GM15510 (cell line): ENCODE results near the gene HASPIN.

ENCODE experiments used
- POLR2A ChIP-seq: IDR thresholded peaks from 3 replicates; pipeline ENCODE4 v1.6.1; 2011; ENCODE audit warnings: borderline replicate concordance; ENCODE audit not compliant: insufficient read length; ENCODE audit errors: extremely low read depth

Gene HASPIN

GRCh38 chr17:3692346-3692745 is 31.4 kb upstream of the HASPIN start:
- no peak for TF ChIP-seq POLR2A

DNA sequence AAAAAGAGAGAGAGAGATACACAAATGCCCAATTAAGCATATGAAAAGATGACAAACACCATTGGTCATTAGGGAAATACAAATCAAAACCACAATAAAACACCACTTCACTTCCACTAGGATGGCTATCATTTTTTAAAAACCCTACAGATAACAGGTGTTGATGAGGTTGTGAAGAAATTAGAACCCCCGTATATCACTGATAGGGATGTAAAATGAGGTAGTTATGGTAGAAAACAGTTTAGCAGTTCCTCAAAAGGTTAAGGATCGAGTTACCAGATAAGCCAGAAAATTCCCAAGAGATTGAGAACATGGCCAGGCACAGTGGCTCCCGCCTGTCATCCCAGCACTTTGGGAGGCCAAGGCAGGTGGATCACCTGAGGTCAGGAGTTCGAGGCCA is 30.6 kb upstream of the HASPIN start:
- TF ChIP-seq POLR2A, result no peak

DNA sequence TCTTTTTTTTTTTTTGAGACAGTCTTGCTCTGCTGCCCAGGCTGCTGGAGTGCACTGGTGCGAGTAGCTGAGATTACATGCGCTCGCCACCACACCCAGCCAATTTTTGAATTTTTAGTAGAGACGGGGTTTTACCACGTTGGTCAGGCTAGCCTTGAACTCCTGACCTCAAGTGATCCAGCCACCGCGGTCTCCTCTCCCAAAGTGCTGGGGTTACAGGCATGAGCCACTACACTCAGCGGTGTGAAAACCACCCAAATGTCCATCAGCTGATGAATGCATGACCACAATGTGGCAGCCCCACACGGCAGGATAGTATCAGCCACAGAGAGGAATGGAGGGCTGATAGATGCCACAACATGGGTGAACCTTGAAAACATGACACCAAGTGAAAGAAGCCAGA is 29.9 kb upstream of the HASPIN start:
- TF ChIP-seq POLR2A, result no peak

DNA sequence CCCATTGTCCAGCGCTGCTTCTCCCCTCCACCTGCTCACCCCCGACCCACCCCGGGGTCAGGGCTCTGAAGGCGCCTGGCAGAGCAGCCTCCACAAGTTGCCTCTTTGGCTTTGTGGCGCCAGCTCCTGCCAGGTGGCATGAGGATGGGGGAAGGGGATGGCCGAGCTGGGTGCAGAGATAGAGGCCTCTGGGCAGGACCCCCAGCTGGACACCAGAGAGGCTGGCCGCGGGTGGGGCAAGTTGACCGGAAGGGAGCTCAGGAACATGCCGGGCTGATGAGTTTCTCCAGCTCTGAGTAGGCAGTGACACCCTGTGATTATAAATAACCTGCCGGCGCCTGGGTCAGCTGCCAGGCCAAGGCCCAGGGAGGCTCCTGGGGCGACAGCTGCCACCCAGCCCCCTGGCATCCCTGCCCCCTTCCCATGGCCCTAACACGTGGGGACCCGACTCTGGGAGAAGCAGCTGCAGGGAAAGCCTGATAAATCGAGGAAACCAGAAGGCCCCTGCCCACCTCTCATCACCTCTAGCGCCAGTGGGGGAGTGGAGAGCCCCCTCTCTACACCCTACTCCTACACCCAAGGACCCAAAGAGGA is 28.5 kb upstream of the HASPIN start:
- TF ChIP-seq POLR2A, result no peak

DNA sequence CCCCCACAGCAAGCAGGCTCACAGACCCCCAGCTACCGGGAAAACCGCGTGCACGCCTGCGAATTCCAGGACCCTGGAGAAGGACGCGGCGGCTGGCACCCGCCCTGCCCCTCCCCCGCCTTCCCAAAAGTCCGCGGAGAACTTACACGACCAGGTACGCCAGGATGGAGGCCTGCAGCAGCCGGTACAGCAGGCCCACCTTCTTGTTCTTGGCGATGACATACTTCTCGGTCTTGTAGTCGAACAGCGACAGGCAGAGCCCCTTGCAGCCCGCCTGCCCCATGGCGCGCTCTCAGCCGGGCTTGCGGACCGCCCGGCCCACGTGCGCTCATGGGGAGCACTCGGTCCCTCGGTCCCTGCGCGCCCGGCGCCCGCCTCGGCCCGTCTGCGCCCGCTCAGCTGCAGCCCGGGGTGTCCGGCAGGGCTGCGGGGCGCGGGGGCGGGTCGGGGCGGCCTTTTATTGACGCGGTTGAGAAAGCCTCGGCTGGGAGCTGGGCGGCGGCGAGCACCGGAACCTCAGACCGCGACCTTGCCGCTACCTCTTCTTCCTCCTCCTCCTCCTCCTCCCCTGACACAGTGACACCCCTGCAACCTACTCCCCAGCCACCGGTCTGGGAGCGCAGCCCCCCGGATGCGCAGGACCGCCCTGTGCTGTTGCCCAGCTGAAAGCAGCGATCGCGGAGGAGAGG is 27.8 kb upstream of the HASPIN start, which contains the start of gene P2RX5:
Gene P2RX5, minus strand, starts transcription at position 433 of the 689 bp plus-strand sequence. Its CDS starts 150 bp downstream, at position 283.
- TF ChIP-seq POLR2A, result peak; percentile 55

- no peak for TF ChIP-seq POLR2A
Observed at GRCh38 chr17:3697103-3697476, 26.6 kb upstream of the HASPIN start.

GRCh38 chr17:3698139-3698538 is 25.6 kb upstream of the HASPIN start:
- no peak for TF ChIP-seq POLR2A

GRCh38 chr17:3699951-3700350 is 23.8 kb upstream of the HASPIN start:
- no peak for TF ChIP-seq POLR2A

- TF ChIP-seq POLR2A, result no peak
Observed at GRCh38 chr17:3704931-3705717, 18.6 kb upstream of the HASPIN start.

DNA sequence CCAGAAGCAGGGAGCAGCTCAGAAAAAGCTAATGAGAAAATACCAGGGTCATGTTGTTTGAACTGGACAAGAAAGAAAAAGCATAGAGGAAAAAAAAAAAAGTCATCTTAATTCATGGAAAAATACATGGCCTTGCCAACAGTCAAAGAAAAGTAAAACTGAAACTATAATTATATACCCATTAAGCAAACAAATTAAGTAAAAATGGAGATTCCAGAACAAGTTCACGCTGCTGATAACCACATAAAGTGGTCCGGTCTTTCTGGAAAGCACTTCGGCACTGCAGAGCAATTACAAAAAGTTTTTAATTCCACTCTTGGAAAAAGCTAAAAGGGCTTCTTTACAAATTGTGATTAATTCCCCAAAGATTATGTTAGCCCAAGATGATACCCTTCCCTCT is 15.3 kb upstream of the HASPIN start:
- TF ChIP-seq POLR2A, result no peak

DNA sequence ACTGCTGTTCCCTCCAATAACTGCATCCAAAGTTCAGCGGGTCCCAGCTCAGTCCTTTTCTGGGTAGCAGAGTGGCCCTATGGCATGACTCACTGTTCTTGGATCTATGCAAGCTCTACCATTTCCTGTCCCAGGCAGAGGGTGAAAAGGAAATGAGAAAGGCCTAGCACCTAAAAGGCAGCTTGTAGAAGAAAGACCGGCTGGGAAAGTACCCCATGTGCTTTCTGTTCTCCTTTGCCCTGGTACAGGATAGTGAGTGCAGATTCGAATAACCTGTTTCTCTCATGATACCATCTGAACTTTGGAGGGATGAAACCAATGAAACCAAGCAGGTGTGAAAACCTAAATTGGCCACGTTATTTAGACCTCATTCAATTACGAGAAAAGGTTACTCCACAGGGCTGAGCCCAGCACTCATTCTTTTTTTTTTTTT is 12.7 kb upstream of the HASPIN start:
- TF ChIP-seq POLR2A, result no peak

GRCh38 chr17:3712811-3713463 is 10.8 kb upstream of the HASPIN start:
- TF ChIP-seq POLR2A, result no peak

- TF ChIP-seq POLR2A, result no peak
Observed at GRCh38 chr17:3715296-3715695, 8.4 kb upstream of the HASPIN start.

GRCh38 chr17:3718201-3718600 is 5.5 kb upstream of the HASPIN start:
- no peak for TF ChIP-seq POLR2A

- no peak for TF ChIP-seq POLR2A
Observed at GRCh38 chr17:3719265-3719664, 4.4 kb upstream of the HASPIN start.
